C4-2B (cell line): ENCODE data around the gene ATXN1L.

Experiments used
- CTCF ChIP-seq: fragments of 450-650 bp; conservative IDR thresholded peaks from 2 replicates; pipeline ENCODE4 v1.5.1; 2017; ENCODE audit warnings: mild to moderate bottlenecking
- ZFX ChIP-seq: fragments of 450-650 bp; IDR thresholded peaks from 2 replicates; pipeline ENCODE4 v1.6.1; 2017

GRCh38 chr16:71854369-71854948 is 8.7 kb downstream of the ATXN1L start:
- no peak for TF ChIP-seq CTCF
- no peak for TF ChIP-seq ZFX
